GM10266 (cell line): ENCODE measurements around the gene BORCS5.

Experiments used
- DNase-seq: peaks from one replicate; pipeline ENCODE4 v3.0.0; 2012; ENCODE audit errors: extremely low spot score
- TF ChIP-seq, protein P1 (sequence below): IDR thresholded peaks from 2 replicates; pipeline ENCODE4 v1.5.1; 2012; ENCODE audit warnings: mild to moderate bottlenecking, low read depth; ENCODE audit not compliant: control insufficient read depth, insufficient read depth; ENCODE audit errors: missing control alignments

The BORCS5 gene

DNA sequence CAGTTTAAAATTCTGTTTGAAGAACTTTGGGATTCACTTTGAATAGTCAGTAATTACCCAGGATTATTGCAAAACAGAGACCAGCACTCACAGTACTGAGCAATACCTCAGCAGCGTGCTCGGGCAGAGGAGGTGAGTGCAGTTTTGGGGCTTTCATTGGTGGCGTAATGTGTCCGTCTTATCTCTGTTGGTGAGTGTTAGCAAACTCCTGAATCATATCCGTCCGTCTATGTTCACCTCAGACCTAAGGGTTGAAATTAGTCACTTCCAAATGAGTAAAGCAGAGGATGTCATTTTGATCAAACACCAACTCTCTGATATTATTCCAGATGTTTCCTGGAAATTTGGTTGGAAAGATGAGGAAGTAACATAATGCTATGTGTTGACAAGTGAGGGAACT, 82.8 kb downstream of the BORCS5 start:
- TF ChIP-seq, protein P1, sequence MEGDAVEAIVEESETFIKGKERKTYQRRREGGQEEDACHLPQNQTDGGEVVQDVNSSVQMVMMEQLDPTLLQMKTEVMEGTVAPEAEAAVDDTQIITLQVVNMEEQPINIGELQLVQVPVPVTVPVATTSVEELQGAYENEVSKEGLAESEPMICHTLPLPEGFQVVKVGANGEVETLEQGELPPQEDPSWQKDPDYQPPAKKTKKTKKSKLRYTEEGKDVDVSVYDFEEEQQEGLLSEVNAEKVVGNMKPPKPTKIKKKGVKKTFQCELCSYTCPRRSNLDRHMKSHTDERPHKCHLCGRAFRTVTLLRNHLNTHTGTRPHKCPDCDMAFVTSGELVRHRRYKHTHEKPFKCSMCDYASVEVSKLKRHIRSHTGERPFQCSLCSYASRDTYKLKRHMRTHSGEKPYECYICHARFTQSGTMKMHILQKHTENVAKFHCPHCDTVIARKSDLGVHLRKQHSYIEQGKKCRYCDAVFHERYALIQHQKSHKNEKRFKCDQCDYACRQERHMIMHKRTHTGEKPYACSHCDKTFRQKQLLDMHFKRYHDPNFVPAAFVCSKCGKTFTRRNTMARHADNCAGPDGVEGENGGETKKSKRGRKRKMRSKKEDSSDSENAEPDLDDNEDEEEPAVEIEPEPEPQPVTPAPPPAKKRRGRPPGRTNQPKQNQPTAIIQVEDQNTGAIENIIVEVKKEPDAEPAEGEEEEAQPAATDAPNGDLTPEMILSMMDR, result no peak
- no peak for DNase-seq

DNA sequence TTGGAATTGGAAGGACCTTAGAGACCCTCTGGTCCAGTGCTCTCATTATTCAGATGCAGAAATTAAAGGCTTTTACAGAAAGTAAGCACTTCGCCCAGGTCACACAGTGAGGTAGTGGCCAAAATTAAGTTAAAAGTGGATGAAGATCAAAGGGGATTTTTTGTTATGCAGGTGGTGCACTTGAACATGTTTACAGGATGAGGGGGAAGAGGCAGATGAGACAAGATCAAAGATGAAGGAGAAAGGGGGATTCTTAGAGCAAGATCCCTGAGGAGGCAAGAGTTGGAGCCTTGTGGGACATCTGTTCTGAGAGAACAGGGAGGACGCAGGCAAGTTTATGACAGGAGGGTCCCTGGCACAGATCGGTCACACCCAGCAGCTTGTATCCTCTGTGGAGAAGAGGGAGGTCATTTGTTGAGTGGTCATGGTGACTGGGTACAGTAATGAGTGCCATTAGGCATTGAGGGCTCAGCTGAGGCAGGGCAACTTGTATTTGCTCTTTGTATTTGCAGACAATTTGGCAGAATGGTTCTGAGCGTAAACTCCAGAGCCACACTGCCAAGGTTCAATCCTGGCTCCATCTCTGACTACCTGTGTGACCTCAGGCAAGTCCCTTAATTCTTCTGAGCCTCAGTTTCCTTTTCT, 84.0 kb downstream of the BORCS5 start:
- TF ChIP-seq, protein P1, result no peak
- no peak for DNase-seq

GRCh38 chr12:12441429-12441807, 84.5 kb downstream of the BORCS5 start:
- TF ChIP-seq, protein P1, result no peak
- DNase-seq, result no peak

DNA sequence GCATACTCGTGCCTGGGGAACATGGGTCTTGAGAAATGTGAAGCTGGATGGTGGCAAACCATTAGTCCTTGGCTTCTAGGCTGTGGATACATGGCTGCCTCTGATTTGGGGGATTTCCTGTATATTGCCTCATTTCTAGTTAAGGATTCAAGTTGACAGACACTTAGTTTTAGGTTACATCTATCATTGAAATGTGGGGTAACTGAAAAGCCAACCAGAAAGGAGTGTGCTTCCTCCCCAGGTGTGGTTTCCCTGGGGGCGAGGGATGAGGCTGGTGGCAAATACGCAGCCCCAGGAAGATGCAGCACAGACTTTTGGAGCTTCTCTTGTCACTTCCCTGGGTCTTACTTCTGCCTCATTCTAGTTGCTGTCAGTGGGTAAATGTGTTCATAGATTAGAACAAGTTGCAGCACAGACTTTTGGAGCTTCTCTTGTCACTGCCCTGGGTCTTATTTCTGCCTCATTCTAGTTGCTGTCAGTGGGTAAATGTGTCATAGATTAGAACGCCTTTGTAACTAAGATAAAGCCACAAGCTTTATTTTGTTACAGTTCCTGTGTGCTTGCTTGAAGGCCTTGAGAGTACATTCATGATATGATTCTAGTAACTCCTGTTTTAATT, 85.1 kb downstream of the BORCS5 start:
- TF ChIP-seq, protein P1, result no peak

GRCh38 chr12:12442548-12443071, 85.7 kb downstream of the BORCS5 start:
- TF ChIP-seq, protein P1, result no peak
- DNase-seq, result no peak

More for the DNA sequence above, 85.1 kb downstream of the BORCS5 start:
- peak; percentile 36 for DNase-seq

- TF ChIP-seq, protein P1, result no peak
- DNase-seq, result no peak
Observed at GRCh38 chr12:12443431-12443878, 86.6 kb downstream of the BORCS5 start.
